Spleen (tissue), 7 donors: Measurements from ENCODE around the gene CADPS2.

Experiments used
- CTCF ChIP-seq, 11 experiments: fragments of 200-600 bp in 7 of 11; fragments of 450-650 bp in 4 of 11; sonication (generic) in 4 of 11; IDR thresholded peaks in 8 of 11; conservative IDR thresholded peaks in 3 of 11; 1 replicate in 7 of 11; 2 replicates in 4 of 11; pipeline versions ENCODE4 v1.4.0 to v1.8.0; 2016 to 2021; ENCODE audit warnings: antibody characterized with exemption in 11 of 11, inconsistent platforms in 4 of 11, mild to moderate bottlenecking in 1 of 11
- POLR2A ChIP-seq, 3 donors: fragments of 450-650 bp; IDR thresholded peaks; one replicate each; pipeline ENCODE4 v1.5.1; 2017; ENCODE audit warnings: antibody characterized with exemption in 3 of 3, mild to moderate bottlenecking in 1 of 3
- donor health status: DM: no; HTN: no; CAD: no; lungs with moderate emphysema.
- donor health status: DM: no; HTN: no; CAD: no.
- donor health status: DM: no; HTN: no; CAD: no.

- TF ChIP-seq CTCF (IDR thresholded peaks at IDR 0.05 in 8 of 11, conservative IDR thresholded peaks at IDR 0.05 in 3 of 11) (no peak), POLR2A (IDR thresholded peaks at IDR 0.05) (no peak)
Observed at GRCh38 chr7:122919643-122920181, 33.5 kb upstream of the CADPS2 start.
